HG03064 (cell line): ENCODE data around the gene B4GALT3.

Experiments used
- ATAC-seq: cut with Tn5 transposase; IDR thresholded peaks from one replicate; pipeline ENCODE4 v1.9.1; 2021; ENCODE audit warnings: low read depth; ENCODE audit not compliant: unreplicated experiment

The B4GALT3 gene

DNA sequence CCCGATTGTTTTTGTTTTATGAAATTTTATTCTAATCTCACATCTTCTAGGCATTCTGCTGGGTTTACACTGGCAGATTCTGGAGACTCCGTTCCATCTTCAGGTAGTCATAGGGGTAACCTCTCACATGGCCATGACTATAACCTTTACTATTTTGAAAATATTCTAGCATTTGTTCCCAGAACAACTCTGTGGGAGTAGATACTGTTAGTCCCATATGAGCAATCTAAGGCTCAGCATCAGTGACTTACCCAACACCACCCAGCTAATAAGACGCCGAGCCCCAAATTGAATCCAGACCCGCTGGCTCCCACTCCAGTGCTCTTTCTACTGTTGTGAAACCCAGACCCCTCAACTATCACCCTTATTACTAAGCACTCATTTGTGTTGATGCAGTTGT is 11.7 kb upstream of the B4GALT3 start:
- ATAC-seq = no peak

DNA sequence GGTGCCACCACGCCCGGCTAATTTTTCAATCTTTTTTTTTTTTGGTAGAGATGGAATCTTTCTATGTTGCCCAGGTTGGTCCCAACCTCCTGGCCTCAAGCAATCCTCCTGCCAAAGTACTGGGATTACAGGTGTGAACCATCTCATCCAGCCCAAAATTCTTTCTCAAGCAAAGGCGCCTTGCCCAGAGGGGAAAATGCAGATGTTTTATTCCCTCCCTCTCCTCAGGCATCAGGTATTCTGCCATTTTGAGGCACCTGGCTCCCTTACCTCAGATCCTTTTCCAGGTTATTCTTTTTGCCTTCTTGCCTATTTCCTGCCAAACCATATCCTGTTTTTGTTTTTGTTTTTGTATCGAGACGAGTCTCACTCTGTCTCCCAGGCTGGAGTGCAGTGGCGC is 11.1 kb upstream of the B4GALT3 start:
- no peak for ATAC-seq

DNA sequence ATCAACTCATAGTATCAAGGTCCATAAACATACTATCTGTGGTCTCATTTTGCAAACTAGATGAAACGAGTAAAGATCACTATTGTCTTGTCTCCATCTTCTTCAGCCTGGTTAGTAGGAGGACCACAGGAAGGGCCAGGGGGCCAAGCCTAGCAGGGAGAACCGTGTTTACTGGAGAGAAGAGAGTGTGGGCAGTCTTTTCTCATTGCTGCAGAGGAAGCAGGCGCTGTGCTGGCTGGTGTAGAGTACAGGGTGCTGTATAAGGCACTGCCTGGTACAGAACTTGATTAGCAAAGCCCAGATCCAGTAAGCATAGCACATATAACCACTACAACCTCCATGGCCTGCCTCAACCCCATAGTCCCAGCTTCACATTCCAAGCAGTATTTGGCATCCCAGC is 10.0 kb upstream of the B4GALT3 start:
- ATAC-seq = no peak

DNA sequence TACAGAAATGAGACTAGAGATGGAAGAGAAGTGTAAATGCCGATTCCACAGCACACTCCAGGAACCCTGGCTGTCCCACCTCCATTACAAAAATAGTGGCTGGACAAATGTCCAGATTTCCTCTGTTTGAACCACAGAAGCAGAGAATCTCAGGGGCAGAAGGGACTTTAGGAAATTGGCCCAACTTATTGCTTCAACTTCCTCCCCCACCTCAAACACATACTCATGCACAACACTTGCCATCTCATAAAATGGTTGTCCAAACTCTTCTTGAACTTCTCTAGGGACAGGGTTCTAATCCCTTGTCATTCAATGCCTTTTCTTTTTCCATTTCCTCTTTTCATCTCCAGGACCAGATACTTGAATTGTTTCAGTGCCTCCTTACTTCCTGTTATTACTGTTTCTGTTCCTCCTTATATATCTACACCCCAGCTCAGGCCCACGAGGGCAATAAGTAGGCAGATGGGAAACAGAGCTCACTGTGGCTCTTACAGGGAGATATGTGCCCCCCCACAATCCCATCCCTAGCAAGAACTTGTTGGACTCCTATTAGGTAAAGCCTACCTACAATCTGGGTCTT is 8.5 kb upstream of the B4GALT3 start:
- ATAC-seq = peak; percentile 23

DNA sequence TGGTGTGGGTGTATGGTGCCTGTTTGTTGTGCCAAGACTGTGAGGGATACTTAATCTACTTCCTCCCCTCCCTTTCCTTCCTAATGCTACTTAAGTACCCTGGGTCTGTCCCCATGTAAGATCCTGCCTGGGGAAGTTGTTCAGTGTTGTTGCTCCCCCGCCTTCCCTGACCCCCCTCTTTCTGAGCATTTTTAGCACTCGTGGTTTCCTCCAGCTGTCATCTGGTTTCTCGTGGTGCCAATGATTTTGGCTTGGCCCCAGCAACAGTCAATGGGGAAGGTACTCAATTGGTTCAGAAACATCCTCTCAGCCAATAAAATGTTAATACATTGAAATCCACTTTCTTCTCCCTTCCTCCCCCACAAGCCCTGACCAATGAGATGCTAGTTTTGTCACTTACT is 8.0 kb upstream of the B4GALT3 start:
- peak; percentile 56 for ATAC-seq

DNA sequence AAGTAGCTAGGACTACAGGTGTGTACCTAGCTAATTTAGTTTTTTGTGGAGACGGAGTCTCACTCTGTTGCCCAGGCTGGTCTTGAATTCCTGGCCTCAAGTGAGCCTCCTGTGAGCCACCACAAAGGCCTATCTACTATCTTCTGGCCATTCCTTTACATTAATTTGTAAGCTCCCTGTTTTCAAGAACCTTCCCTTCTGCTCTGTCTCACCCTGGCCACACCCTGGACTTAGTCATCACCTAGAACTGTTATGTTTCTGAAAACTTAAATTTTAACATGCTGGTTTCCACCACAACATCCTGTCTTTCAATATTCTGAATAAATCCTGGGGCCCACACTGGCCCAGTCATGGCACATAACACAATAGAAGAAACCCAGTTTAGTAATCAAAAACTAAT is 4.9 kb upstream of the B4GALT3 start:
- ATAC-seq = peak; percentile 48

DNA sequence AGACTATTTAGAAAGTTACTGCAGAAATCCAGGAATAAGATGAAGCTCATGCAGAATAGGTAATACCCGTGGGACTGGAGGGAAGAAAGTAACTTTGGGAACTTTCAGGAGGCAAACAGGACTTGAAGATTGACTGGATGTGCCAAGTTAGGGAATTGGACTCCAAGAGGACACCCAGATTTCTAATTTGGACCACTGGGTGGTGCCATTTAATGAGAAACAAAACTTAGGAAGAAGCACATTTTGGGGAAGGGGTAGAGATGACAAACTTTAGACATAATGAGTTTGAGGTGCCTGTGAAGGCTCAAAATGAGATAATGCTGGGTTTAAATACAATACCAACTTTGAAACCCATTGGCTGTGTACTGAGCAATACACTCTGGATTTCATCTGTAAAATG is 3.3 kb upstream of the B4GALT3 start:
- ATAC-seq = no peak

DNA sequence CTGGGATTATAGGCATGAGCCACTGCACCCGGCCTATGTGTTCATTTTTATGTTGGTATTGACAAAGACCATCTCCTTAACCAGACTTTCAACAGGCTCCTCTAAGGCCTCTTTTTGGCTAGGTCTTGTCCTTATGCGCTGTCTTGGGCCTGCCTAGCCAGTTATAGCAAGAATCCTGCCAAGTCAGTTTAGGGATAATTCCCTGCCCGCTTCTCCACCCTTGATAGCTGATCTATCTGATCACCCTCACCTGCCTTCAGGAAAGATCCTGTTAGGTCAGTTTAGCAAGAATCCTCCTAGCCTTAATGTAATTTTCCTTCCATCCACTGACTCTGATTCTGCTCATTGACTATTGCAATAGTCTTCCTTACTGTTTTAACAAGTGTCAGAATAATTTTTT is 2.4 kb upstream of the B4GALT3 start:
- ATAC-seq = no peak

DNA sequence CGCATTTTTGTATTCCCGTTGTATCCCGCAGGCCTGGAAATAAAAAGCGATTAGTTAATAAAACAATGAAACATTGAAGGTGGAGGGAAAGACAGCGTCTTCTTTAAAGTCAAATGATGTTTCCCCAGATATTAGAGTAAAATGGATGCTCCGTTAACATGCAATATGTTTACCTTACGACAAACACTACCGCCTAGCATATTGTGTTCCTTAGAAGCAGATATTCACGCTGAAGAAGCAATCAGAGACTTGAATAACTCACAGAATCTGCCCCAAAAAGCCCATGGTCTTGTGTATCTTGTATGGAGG is 583 bp upstream of the B4GALT3 start:
- no peak for ATAC-seq

DNA sequence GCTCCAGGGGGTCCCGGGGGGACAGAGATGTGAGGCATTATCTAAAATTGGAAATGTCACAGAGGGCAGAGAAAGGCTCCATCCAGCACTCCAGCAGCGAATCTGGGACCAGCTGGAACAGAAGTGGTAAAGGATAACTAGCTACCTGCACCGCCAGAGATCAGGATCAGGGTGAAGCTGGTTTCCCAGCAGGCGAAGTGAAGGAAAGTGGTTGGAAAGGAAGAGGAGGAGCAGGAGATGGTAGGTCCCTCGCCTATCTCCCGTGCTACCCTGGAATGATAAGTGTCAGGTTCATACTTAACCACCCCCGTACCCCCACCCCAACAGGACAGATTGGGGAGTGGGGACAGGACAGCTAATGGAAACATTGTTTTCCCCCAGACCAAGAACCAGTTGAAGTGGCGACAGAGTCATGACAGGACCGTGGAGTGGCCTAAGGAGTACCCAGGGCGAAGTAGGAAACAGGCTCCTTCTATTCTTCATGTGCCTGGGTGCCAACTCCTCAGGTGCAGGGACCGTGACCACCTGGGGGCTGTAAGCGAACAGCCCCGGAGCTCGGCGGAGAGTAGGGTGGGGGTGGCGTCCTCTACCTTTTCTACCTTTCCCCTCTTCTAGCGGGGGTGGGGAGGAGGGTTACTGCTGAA is 717 bp downstream of the B4GALT3 start:
- ATAC-seq = no peak

DNA sequence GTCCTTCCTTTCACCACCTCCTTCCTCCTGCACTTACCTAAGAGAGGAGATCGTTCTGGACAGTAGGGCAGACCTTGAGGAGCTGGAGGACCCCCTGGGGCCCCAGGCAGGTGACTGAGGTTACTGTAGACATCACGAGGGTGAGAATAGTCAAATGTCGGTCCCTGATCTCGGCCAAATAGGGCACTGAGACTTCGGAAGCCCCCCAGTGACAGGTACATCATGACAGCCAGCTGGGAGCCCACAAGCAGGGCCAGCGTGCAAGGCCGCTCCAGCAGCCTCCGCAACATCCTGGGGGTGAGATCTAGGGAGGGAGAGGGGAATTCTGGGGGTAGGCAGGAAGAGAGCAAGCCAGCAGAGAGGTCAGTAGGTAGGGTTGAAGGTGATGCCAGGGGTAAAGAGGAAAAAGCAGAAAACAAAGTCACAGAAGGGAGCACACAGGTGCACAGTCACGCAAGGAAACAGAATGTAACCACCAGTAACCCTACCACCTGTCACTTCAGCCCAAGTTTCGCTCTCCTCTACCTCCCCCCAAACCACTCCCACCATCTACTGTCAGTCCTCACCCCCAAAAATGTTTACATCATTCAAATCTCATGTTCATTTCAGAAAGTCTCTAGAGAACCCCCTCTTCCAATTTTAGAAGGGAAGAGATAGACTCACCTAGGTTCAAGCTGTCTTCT is 1.4 kb downstream of the B4GALT3 start:
- ATAC-seq = no peak

DNA sequence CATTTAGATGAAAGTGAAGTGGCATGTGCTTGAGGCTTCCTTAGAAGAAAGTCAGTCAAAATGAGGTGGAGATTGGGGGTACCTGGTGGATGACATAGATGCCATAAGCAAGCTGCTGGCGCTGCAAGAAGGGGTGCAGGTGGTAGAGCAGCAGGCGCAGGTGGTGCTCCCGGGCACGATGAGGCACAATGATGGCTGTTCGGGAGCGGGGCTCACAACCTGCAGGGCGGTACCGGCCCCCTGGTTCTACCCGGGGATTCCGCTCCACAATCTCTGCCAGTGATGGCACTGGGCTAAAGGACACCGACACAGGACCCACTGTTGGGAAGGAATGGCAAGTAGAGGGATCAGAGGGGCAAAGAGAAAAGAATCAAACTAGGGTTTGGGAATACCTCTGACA is 2.4 kb downstream of the B4GALT3 start:
- no peak for ATAC-seq

DNA sequence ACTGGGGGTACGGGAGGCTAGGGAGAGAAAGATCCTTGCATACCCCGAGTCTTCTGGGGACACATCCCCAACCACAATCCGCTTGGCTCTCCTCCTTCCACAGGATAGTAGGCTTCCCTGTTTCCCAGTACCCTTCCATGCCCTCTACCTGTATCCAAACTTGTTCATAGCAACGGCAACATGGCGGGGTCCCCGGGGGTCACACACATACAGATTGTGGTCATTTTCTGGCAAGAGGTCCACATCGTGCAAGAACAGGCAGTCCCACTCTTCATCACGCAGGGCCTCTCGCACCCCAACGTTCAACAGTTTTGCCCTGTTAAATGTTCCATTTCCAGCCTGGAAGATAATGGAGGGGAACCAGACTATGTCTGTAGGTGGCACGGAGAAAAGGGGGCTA is 3.6 kb downstream of the B4GALT3 start:
- ATAC-seq = no peak

DNA sequence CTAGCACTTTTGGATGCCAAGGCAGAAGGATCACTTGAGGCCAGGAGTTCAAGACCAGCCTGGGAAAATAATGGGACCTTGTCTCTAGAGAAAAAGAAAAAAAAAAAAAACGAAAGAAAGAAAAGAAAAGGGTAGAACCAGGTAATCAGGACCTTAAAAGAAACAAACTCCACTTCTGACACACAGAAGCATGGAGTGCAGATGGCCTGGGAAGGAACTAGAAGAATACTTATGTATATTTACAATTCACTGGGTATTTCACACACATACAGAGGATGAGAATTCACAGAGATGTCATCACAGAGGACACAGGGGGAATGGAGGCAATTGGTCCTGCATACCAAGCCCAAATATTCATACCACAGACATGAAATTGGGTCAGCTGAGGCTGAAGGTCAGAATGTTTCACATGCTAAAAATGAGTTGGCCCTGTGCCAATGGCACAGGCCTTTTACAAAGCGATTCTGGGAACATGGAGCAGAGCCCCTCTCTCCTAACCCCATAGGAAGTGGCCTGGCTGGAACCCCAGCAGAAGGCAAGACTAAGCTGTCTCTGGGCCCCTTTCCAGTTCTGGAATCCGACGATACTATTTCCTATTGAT is 4.4 kb downstream of the B4GALT3 start:
- no peak for ATAC-seq

DNA sequence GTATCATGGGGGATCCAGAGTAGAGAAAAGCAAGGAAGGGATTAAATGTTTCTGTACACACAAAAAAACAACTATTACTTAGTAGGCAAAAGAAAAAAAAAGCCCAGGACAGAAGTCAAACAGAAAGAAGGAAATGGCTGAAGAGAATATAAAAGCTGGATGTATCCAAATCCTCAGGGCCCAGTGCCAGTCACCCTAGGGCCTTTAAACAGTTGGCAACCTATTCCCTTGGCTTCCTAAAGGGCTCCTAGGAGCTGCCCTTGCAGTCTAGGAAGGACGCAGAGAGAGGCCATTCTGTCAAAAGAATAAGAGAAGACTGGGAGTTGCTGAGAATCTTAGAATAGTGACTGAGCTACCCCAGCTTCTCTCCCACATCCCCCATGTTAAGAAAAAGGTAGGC is 5.0 kb downstream of the B4GALT3 start:
- no peak for ATAC-seq

DNA sequence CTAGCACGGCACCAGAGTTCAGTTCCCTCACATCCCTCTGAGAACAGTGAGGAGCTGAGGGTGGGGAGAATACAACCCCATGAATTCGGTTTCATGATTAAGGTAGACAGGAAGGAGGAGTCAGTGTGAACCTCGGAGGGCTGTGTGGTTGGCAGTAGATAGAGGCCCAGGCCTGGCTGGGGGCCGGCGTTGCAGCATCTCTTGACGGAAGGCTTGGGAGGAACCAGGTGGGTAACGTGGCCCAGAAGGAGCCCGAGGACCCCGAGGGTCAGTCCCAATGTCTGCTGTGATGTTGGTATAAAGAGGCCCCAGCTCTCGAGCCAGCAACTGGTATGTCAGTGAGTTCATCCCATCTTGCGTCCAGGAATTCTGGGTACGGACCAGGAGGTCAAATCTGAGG is 5.6 kb downstream of the B4GALT3 start:
- ATAC-seq = no peak

DNA sequence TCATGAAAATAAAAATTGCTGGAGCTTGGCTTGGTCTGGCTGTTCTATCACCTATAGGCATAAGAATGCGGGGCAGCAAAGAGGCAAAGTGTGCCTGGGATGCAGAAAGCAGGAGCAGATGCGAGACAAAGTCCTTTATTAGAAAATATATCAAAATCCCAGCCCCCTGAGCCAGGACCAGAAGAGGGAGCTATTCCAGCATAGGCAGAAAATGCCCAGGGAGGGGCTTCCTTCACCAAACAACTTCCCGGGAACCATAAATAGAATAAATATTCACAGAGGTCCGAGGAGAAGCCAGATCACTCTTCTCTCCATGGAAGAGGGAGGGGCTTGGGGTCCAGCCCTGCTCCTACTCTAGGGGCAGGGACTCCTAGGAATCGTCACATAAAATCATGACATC is 6.1 kb downstream of the B4GALT3 start:
- ATAC-seq = no peak

DNA sequence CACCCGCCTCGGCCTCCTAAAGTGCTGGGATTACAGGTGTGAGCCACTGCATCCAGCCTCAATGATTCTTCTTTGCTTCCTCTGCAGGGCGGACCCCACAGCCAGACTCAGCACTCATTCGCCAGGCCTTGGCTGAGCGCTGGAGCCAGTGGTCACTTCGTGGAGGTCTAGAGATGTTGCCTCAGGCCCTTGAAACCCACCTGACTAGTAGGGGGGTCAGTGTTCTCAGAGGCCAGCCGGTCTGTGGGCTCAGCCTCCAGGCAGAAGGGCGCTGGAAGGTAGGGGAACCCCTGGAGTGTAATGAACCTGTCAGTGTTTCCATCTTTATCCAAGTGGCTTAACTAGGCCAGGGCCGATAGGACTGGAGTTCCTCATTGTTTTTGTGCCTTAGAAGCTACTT is 8.4 kb downstream of the B4GALT3 start:
- ATAC-seq = no peak

DNA sequence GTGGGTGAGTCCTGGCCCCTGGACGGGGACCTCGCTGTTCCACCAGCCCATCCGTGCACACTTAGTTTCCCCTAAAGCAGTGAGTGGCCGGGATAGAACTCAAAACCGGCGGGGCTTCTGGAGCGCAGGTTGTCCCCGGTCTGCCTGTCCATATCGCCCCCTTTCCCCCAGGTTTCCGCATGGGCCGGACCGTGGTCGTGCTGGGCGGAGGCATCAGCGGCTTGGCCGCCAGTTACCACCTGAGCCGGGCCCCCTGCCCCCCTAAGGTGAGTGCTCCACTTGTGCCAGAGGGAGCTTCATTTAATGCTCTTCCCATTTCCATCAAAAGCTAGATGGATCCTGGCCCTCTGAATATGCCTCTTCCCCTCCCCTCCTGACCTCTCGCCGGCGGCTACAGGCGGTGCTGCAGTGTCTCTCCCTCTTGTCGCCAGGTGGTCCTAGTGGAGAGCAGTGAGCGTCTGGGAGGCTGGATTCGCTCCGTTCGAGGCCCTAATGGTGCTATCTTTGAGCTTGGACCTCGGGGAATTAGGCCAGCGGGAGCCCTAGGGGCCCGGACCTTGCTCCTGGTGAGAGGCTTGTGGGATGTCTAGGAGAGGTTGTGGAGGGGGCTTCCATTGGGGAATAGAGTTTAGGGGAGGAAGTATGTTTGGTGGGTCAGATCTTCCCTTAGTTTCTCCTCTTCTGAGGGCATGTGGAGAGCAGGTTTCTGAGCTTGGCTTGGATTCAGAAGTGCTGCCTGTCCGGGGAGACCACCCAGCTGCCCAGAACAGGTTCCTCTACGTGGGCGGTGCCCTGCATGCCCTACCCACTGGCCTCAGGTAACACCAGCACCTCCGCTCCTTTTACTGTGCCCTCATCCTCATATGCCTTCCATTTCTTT is 10.4 kb downstream of the B4GALT3 start:
- ATAC-seq = peak; percentile 1

DNA sequence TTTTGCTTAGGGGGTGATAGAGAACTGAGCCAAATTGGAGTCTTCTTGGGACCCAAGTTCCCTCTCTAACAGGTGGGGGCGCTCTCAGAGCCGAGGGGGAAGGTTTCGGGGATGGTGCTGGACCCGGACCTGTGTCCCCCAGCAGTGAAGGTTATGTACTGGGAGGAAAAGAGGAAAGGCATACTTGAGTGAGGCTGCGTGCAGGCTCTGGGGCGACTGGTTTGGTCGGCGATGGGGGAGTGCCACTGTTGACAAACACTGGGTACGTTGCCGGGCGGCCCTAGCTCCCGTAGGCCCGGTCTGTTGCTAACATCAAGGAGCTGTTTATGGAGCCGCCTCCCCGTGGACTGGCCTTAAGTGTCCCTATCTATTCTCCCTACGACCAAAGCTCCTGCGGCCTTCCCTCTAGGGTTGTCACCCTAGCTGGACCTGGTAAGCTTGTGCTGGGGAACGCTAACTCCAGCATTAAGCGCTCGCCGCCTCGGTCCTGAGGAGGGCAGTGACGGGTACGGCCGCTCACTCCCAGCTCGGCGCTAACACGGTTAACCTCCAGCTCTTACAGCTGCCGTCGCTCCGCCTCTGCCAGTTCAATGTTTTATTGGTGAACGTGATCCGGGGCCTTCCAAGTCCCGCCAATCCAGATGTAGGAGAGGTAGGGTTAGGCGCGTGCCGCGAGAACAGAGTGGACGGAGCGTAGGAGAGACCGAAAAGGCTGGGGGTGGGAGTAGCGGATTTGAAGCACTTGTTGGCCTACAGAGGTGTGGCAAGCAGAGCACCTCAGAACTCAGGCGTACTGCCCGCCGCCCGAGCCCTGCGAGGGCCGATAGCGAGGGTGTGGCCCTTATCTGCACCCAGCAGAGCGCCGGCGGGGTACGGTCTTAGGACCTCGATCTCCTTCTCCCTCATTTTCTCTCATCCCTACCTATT is 11.3 kb downstream of the B4GALT3 start, which contains the start of gene PPOX:
PPOX (plus strand) TSS at position 685 of the 927 bp plus-strand sequence. CDS start 422 bp downstream, outside the sequence.
- ATAC-seq = peak; percentile 93
